ENCODE results near the gene BABAM2.
"Not testable (repeated sequence)": the region's sequence is repeated elsewhere in the genome, so short reads cannot be mapped to it uniquely, and the experiment has no call there.

Gene BABAM2

GRCh38 chr2:27890146-27890923, at the start of gene BABAM2, which contains the start of gene RBKS:
Gene BABAM2, plus strand, starts transcription at chr2:27890729. Its CDS starts 3,828 bp downstream, at chr2:27894557.
Gene RBKS, minus strand, starts transcription at chr2:27890387. Its CDS starts 42 bp downstream, at chr2:27890345.
- FAIRE-seq: no peak
- peak; percentile 78 for DNase-seq (ENCODE audit: low spot score)

DNA sequence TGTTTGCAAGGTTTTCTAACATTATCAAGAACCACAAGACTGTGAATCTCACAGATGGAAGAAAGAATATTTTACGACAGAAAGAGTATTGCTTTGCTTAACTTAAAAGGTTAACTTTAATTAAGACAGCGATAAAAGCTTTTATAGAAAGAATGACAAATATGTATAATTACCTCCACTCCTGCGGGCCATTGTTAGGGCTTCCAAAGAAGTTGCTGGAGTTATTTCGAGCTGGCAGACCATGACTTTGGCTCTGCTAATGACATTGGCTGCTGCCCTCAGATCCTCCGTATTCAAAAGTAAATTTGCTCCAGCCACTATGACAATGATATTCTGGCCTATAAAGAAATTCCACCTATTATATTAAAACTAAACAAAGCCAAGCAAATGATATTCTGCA, 47.6 kb upstream of the BABAM2 start:
- DNase-seq (ENCODE audit: low spot score): no peak
- FAIRE-seq: no peak

GRCh38 chr2:27843992-27844391, 46.5 kb upstream of the BABAM2 start:
- DNase-seq (ENCODE audit: low spot score) (no peak), FAIRE-seq (no peak)

DNA sequence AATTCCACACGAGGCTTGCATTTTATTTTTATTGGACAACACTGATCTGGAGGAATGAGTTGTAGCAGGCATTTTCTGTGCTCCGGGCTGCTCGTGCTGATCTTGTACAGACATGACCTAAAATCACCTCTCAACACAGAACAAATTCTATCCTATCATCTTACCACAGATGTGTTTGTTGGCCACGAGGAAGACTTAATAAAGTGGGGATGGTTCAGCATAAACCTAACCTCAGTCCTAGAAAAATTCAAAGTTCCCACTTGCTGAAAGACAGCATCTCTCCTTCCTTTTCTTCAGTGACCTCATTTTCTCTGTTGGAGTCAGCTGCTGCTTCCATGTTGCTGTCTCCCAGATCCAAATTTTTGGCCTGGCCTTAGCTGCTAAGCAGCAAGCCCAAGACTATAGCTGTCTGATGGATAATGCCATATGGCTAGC, 45.7 kb upstream of the BABAM2 start:
- DNase-seq (ENCODE audit: low spot score) (no peak), FAIRE-seq (no peak)

- FAIRE-seq: no peak
- no peak for DNase-seq (ENCODE audit: low spot score)
These were observed 43.2 kb upstream of the BABAM2 start for GRCh38 chr2:27847333-27847732.

- DNase-seq (ENCODE audit: low spot score) (no peak), FAIRE-seq (no peak)
These were observed 40.8 kb upstream of the BABAM2 start for GRCh38 chr2:27849558-27850205.

GRCh38 chr2:27852691-27853090, 37.8 kb upstream of the BABAM2 start:
- FAIRE-seq: no peak
- DNase-seq (ENCODE audit: low spot score): no peak

- DNase-seq (ENCODE audit: low spot score) (no peak), FAIRE-seq (no peak)
These were observed 36.2 kb upstream of the BABAM2 start for GRCh38 chr2:27854229-27854862.

DNA sequence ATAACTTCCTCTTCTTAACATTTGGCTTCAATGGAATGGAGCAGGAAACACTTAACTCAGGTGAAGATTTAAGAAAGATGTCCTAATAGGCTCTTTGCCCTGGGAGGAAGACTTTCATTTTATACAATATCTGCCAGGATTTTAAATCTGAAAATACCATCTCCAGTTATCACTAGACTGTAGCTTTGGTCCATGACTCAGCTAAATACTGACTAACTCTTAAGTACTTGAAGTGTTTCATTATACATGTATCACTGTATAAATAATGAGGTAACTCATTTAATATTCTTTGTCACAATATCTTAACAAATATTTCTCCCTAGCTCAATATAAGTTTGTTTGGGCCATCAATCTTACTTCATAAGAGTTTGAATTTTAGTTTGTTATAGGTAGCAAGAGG, 35.1 kb upstream of the BABAM2 start:
- DNase-seq (ENCODE audit: low spot score) (peak; percentile 68), FAIRE-seq (peak; percentile 88)

DNA sequence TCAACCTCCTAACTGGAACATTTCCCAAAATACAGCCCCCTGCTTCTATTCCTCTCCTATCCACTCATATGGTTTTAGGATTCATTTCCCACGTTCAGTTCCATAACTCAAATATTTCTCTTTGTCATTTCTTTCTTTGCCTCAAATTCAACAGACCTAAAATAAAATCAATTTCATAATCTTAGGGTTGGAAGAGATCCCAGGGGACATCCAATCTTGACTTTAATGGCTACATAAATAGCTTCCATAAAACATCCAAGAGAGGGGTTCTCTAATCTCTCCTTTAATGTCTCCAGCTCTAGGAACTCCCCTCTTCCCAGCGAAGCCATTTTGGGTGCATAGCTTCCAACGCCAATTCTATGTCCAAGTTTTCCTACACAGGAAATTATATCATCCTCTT, 34.1 kb upstream of the BABAM2 start:
- no peak for DNase-seq (ENCODE audit: low spot score)

GRCh38 chr2:27856956-27857355, 33.6 kb upstream of the BABAM2 start:
- FAIRE-seq: no peak
- no peak for DNase-seq (ENCODE audit: low spot score)

More for the DNA sequence above, 34.1 kb upstream of the BABAM2 start:
- FAIRE-seq: no peak

DNA sequence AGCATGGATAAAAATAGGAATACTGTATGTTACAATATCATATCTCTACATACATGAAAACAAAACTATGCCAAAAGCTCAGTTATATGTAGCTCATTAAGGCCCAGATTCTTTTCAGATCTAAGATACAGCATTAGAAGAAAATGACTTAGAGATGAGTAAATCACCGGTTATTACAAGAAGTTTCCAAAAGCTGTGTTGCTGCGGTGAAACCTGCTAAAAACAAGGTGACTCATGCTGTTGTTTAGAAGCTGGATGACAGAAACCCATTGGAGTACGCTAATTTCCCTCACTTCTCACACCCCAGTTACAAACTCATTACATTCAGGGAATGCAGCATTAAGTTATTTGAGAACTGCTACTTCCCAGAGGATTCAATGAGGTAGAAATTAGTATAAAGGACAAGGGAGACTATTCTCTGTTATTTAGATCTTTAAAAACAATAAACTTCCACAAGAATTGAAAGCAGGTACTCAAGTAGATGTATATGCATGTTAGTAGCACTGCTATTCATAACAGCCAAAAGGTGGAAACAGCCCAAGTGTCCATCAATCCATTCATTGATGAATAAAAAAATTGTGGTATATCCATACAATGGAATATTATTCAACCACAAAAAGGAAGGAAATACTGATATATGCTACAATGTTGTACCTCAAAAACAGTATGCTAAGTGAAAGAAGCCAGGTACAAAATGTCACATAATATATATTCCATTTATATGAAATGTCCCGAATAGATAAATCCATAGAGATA, 32.9 kb upstream of the BABAM2 start:
- DNase-seq (ENCODE audit: low spot score) (no peak), FAIRE-seq (no peak)

DNA sequence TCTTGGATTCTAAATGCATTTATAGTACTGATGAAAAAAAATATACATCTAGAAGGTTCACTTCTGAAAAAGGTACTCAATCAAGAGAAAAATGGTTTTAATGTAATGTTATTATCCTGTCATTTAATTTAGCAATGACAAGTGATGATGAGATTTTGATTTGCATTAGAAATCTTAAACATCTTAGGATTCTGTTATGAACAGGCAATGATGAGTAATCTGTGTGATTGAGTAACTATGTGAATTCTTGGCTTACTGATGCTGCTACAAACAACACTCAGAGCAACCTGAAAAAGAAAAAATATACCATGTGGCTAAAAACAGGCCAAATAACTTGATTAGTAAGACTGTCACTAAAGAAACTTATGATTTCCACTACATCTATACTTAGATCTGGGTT, 30.4 kb upstream of the BABAM2 start:
- DNase-seq (ENCODE audit: low spot score) (peak; percentile 57), FAIRE-seq (peak; percentile 70)

DNA sequence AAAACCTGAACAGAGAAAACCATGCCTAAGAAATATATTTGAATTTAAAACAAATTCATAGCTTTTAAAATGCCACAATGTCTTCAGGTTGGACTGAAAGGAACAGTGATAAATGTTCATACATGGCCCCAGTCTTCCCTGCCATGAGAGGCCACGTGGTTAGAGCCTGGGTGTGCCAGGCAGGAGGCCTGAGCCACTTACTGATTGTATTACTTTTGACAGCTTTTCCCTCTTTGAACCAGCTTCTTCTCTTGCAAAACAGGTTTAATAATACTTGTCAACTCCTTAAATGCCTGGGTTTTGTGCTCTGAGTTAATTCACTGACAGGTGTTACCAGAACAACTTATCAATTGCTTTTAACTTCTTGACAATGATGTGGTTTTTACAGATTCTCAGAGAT, 27.4 kb upstream of the BABAM2 start:
- DNase-seq (ENCODE audit: low spot score) (no peak), FAIRE-seq (no peak)

- not testable (repeated sequence) for FAIRE-seq; DNase-seq (ENCODE audit: low spot score)
These were observed 26.6 kb upstream of the BABAM2 start for GRCh38 chr2:27863955-27864354.

DNA sequence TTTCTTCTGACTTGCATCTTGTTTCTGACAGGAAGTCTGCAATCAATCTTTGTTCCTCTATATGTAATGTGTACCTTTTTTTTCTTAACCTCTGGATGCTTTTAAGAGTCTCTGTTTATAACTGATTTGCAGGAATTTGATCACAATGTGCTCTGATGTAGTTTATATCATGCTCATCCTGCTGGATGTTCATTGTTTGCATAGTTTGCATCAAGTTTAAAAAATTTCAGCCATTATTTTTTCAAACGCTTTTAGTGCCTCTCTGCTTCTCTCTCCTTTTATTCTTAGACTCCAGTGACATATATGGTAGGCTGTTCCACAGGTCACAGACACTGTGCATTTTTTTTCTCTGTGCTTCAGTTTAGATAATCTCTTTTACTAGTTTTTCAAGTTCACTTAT, 24.3 kb upstream of the BABAM2 start:
- DNase-seq (ENCODE audit: low spot score) (no peak), FAIRE-seq (no peak)

- FAIRE-seq (no peak), DNase-seq (ENCODE audit: low spot score) (no peak)
These were observed 20.8 kb upstream of the BABAM2 start for GRCh38 chr2:27869763-27870162.

GRCh38 chr2:27870724-27871123, 19.8 kb upstream of the BABAM2 start:
- FAIRE-seq (no peak), DNase-seq (ENCODE audit: low spot score) (peak; percentile 54)

GRCh38 chr2:27871802-27872201, 18.7 kb upstream of the BABAM2 start:
- no peak for DNase-seq (ENCODE audit: low spot score)
- FAIRE-seq: no peak

DNA sequence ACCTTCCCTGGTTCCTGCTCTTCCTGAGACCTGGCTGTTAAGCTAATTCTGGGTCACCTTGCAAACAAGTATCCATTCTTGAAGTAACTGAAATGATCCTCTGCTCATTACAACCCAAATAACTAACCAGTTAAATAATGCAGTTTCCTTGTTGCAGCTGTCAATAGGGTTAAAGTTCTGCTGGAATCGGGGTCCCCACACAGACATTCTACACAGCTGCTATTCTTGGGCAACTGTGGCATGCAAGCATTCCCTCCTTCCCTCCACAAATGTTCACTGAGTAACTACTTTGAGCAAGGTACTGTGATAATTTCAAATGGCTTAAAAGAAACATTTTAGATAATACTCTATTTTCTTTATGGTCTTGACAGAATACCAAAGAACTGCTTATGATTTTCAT, 17.4 kb upstream of the BABAM2 start:
- FAIRE-seq: no peak
- DNase-seq (ENCODE audit: low spot score): no peak

GRCh38 chr2:27875089-27875881, 15.2 kb upstream of the BABAM2 start:
- FAIRE-seq: no peak
- no peak for DNase-seq (ENCODE audit: low spot score)

All from RCC 7860 (cell line).